Activated naive CD4-positive, alpha-beta T cell treated with anti-CD3 and anti-CD28 coated beads for 36 hours (primary cell): ENCODE measurements around the gene SYT4. TPM values are rescaled to one million over a fixed set of nuclear protein-coding genes. Genes with fewer than 3 reads are reported as not detected.
"Not testable (repeated sequence)": the region's sequence is repeated elsewhere in the genome, so short reads cannot be mapped to it uniquely, and the experiment has no call there.

Source experiments
- CTCF ChIA-PET: fragments of 350-600 bp; sonication (Branson Sonifier 250); formaldehyde crosslinking; loops from one replicate; lab custom pipeline; 2021; ENCODE audit warnings: antibody characterized with exemption; lab: Charles Lee
- DNase-seq: peaks from one replicate; pipeline ENCODE4 v3.0.0-alpha.2; 2020
- H3K27ac Mint-ChIP-seq: one replicate; pipeline ENCODE4 v1.8.0; 2021; ENCODE audit warnings: mild to moderate bottlenecking, mixed read lengths
- H3K27me3 Mint-ChIP-seq: one replicate; pipeline ENCODE4 v1.8.0; 2021; ENCODE audit warnings: low read depth, mixed read lengths
- H3K36me3 Mint-ChIP-seq: one replicate; pipeline ENCODE4 v1.8.0; 2021; ENCODE audit warnings: low read depth, mixed read lengths
- H3K4me1 Mint-ChIP-seq: one replicate; pipeline ENCODE4 v1.8.0; 2021; ENCODE audit warnings: low read depth, mixed read lengths
- H3K4me3 Mint-ChIP-seq: one replicate; pipeline ENCODE4 v1.8.0; 2021; ENCODE audit warnings: mild to moderate bottlenecking, moderate library complexity, mixed read lengths
- H3K9me3 Mint-ChIP-seq: one replicate; pipeline ENCODE4 v1.8.0; 2021; ENCODE audit warnings: mixed read lengths
- intact Hi-C: fragments of 100-400 bp; cut with micrococcal nuclease; formaldehyde crosslinking; loops from one replicate; pipeline ENCODE4 v1.15.1; 2023
- total RNA-seq, 2 experiments: library from RNA; stranded (reverse); gene quantifications; one replicate each; pipeline ENCODE4 v1.2.3, GENCODE V29; 2021

SYT4 gene, protein sequence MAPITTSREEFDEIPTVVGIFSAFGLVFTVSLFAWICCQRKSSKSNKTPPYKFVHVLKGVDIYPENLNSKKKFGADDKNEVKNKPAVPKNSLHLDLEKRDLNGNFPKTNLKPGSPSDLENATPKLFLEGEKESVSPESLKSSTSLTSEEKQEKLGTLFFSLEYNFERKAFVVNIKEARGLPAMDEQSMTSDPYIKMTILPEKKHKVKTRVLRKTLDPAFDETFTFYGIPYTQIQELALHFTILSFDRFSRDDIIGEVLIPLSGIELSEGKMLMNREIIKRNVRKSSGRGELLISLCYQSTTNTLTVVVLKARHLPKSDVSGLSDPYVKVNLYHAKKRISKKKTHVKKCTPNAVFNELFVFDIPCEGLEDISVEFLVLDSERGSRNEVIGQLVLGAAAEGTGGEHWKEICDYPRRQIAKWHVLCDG
- total RNA-seq = not detected

DNA sequence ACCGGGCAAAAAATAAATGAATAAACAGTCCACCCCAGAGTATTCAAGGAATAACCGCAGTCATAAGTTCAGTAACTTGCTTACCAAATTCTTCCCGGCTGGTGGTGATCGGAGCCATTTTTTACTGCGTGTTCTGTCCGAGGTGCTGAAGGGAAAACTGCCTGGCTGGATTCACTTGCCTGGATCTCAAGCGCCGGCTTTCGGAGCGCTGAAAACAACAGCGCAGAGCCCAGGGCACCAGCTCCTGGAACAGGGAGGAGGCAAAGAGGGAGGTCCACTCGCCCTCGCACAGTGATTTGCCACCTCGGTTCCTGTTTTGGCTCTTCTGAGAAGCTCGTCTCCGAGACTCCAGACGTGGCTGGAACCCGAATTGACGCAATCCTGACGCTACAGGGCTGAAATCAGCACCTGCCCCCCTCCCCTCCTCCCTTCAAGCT is at the start of gene SYT4:
Gene SYT4 (minus strand): TSS at position 327 of the 437 bp plus-strand sequence. CDS start 209 bp downstream, at position 118.
- no peaks in the 10 kb centered on the region for H3K4me1 Mint-ChIP-seq
- DNase-seq = peak; percentile 8
- intact Hi-C loops = no loop called here
- H3K27ac Mint-ChIP-seq = no peak within 1 kb of the TSS
- H3K4me3 Mint-ChIP-seq = no peak within 1 kb of the TSS
- H3K27me3 Mint-ChIP-seq = peaks cover 8% of the 10 kb centered on the region
- no peaks in the 10 kb centered on the region for H3K36me3 Mint-ChIP-seq
- CTCF ChIA-PET = no interaction called here
- no peaks in the 10 kb centered on the region for H3K9me3 Mint-ChIP-seq

DNA sequence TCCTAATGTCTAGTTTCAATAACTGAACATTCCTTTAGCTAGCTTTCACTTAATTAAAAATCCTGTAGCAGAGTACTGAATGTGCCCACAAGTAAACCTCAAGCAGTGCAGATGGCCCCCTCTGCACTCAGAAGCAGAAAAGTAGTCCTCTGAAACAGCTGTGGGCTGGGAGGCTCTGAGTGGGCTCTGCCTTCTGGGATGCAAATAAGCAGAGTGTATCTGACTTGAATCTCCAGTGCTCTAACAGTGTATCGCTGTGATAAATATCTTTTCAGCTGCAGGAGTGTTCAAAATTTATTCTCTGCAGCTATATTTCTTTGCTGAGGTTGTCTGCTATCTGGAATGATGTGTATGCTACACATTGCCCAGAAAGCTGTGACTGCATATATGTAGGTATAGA is 44.8 kb upstream of the SYT4 start:
- Mint-ChIP-seq H3K27ac (no peak overlapping the region), H3K4me3 (no peak overlapping the region), H3K9me3 (no peaks in the 10 kb centered on the region), H3K27me3 (no peaks in the 10 kb centered on the region), H3K36me3 (no peaks in the 10 kb centered on the region), H3K4me1 (no peaks in the 10 kb centered on the region)
- intact Hi-C loops = no loop called here
- CTCF ChIA-PET = no interaction called here
- DNase-seq = no peak

DNA sequence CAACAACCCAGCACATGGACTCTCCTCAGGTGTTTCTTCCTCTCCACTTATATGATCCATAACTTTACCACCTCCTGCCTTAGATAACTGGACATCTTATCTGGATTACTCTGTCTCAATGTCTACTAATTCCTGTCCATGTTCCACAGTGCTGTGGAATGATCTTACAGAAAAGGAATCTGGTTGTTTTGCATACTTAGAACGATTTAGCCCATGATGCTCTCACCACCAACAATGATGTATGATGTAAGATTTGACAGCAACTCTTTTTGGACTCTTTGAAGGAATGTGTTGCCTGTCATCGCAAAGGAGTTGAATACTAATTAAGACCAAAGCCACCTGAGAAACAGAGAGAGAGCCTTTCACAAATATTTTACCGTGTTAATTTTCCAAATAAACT is 37.7 kb upstream of the SYT4 start:
- H3K4me1 Mint-ChIP-seq = no peaks in the 10 kb centered on the region
- no peak for DNase-seq
- no peaks in the 10 kb centered on the region for H3K36me3 Mint-ChIP-seq
- H3K27ac Mint-ChIP-seq = no peak overlapping the region
- CTCF ChIA-PET = no interaction called here
- intact Hi-C loops = no loop called here
- peaks cover 2% of the 10 kb centered on the region for H3K9me3 Mint-ChIP-seq
- H3K4me3 Mint-ChIP-seq = no peak overlapping the region
- H3K27me3 Mint-ChIP-seq = no peaks in the 10 kb centered on the region

DNA sequence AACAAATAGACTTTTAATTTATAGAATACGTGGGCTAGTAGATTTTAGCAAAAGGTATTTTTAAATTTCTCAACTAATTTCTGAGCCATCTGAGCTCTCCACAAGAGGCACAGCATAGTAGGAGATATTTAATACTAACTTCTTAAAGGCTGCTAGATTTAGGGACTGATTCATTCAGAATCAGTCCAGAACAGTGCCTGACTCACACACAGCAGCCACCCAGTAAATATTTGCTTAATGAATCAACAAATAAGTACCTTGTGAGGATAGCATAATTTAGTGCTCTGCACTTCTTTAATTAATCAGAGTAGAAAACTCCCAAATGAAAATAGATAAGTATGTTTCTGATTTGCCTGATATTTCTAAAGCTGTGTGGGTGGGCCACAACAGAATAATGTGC is 35.6 kb upstream of the SYT4 start:
- DNase-seq = no peak
- Mint-ChIP-seq H3K27me3 (no peaks in the 10 kb centered on the region), H3K4me1 (no peaks in the 10 kb centered on the region), H3K27ac (no peak overlapping the region), H3K4me3 (no peak overlapping the region), H3K36me3 (no peaks in the 10 kb centered on the region), H3K9me3 (peaks cover 2% of the 10 kb centered on the region)
- CTCF ChIA-PET = no interaction called here
- intact Hi-C loops = no loop called here

DNA sequence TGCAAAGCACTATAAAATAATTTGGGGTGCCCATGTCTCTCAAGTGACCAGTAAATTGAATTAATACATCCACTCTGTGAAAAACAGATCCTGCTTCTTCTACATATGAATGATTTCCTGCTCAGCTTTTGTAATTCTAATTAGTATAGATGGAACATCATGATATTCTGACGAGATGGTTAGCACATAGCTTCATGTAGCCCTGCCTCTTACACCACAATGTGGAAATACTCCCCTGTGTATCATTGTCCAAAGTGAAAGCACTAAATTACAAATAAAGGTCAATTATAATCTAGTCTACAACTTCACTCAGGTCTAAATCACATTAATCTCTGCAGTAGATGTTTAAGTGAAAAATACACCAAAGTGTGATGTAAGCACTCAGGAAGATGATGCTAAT is 32.9 kb upstream of the SYT4 start:
- no peak for DNase-seq
- Mint-ChIP-seq H3K4me3 (no peak overlapping the region), H3K4me1 (no peaks in the 10 kb centered on the region), H3K9me3 (peaks cover 4% of the 10 kb centered on the region), H3K27me3 (no peaks in the 10 kb centered on the region), H3K36me3 (no peaks in the 10 kb centered on the region), H3K27ac (no peak overlapping the region)
- intact Hi-C loops = no loop called here
- CTCF ChIA-PET = no interaction called here

DNA sequence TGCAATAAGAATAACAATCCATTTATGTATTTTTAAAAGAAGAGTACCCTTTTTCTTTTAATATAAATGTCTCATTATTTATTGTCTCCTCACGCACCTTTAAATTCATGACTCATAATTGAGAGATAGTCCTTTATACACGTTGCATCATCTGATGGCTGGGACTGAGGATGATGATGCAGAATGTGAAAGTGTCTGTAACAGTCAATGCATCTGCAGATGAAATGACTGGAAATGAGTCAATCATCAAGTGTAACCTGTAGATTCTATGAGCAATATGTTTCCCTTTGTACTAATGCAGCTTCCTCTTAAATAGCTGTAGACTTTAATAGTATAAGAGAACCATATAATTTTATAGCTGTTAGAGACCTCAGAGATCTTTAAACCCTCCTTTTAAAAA is 26.1 kb upstream of the SYT4 start:
- CTCF ChIA-PET = no interaction called here
- H3K27ac Mint-ChIP-seq = no peak overlapping the region
- H3K36me3 Mint-ChIP-seq = no peaks in the 10 kb centered on the region
- H3K27me3 Mint-ChIP-seq = no peaks in the 10 kb centered on the region
- intact Hi-C loops = no loop called here
- H3K4me1 Mint-ChIP-seq = no peaks in the 10 kb centered on the region
- no peak overlapping the region for H3K4me3 Mint-ChIP-seq
- DNase-seq = peak; percentile 4
- peaks cover 5% of the 10 kb centered on the region for H3K9me3 Mint-ChIP-seq

DNA sequence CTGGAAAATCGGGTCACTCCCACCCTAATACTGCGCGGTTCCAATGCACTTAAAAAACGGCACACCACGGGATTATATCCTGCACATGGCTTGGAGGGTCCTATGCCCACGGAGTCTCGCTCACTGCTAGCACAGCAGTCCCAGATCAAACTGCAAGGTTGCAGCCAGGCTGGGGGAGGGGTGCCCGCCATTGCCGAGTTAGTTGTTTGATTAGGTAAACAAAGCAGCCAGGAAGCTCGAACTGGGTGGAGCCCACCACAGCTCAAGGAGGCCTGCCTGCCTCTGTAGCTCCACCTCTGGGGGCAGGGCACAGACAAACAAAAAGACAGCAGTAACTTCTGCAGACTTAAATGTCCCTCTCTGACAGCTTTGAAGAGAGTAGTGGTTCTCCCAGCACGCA is 8.9 kb upstream of the SYT4 start:
- H3K36me3 Mint-ChIP-seq, CTCF ChIA-PET, DNase-seq, H3K4me1 Mint-ChIP-seq, intact Hi-C loops, H3K9me3 Mint-ChIP-seq, H3K27ac Mint-ChIP-seq, H3K4me3 Mint-ChIP-seq, H3K27me3 Mint-ChIP-seq: not testable (repeated sequence)

DNA sequence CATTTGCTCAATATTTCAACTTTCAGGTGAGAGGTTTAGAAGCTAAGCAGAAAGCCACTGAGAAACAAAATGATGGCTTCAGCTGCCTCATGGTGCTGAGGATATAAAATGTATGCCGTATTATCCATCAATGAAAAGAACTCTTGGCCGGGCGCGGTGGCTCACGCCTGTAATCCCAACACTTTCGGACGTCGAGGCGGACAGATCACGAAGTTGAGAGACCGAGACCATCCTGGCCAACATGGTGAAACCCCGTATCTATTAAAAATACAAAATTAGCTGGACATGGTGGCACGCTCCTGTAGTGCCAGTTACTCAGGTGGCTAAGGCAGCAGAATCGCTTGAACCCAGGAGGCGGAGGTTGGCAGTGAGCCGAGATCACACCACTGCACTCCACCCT is 6.0 kb upstream of the SYT4 start:
- no peak overlapping the region for H3K27ac Mint-ChIP-seq
- no peaks in the 10 kb centered on the region for H3K4me1 Mint-ChIP-seq
- DNase-seq = no peak
- no peaks in the 10 kb centered on the region for H3K36me3 Mint-ChIP-seq
- H3K9me3 Mint-ChIP-seq = peaks cover 1% of the 10 kb centered on the region
- intact Hi-C loops = no loop called here
- H3K27me3 Mint-ChIP-seq = no peaks in the 10 kb centered on the region
- no peak overlapping the region for H3K4me3 Mint-ChIP-seq
- CTCF ChIA-PET = interaction anchor here (1.1 kb wide), 1 partner anchor 12 kb away, joined by 3 read pairs; no protein-coding TSS in a partner anchor

DNA sequence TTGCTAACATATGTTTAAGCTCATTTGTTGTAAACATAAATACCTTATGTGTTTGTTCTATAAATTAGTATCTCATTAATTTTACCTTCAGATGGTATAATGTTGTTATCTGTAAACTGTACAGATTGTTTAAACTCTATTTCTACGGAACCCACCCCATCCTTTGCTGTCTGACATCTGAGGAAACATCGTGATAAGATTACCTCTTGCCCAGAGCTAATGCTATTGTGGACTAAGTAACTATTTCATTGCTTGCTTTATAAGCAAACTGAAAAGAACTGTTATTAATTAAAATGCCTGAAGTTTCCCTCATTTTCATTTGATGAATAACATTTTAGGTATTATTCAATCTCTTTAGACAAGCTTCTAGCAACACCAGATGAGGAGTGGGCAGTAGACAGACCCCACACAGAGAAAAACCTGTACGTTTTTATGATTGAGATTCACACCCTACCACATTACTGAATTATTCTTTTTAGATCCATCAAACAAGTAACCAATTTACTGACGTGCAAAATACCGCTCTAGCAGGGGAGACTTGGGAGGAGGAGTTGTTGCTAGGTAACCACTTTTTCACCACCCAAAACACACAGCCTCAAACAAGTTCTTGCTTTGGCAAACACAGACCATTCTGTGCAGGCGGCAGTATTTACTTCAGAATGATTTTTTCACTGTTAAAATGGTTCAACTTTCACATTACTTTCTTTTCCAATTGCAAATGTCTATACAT is 1.9 kb upstream of the SYT4 start:
- H3K27ac Mint-ChIP-seq = no peak overlapping the region

DNA sequence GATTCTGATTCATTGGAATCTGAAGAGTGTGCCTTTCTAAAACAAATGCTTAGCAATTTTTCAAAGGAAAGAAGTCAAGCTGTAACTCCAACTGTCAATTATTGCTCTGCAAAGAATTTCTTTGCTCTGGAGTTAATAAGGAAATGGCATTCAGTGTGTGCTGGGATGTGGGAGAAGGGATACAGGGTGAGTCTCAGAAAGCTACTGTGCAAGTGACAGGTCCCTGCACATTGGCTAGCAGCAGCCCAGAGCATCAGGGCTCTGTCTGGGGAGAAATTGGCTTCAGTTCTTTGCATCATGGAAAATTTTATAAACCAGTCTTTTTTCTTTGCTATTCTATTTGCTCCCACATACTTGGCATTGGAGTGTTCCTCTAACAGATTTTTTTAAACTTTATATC is 1.1 kb upstream of the SYT4 start:
- intact Hi-C loops = no loop called here

More for the DNA sequence above, 1.9 kb upstream of the SYT4 start:
- H3K4me3 Mint-ChIP-seq = no peak overlapping the region
- intact Hi-C loops = no loop called here
- H3K36me3 Mint-ChIP-seq = no peaks in the 10 kb centered on the region
- no peaks in the 10 kb centered on the region for H3K9me3 Mint-ChIP-seq
- H3K27me3 Mint-ChIP-seq = peaks cover 8% of the 10 kb centered on the region
- H3K4me1 Mint-ChIP-seq = no peaks in the 10 kb centered on the region
- DNase-seq = no peak
- CTCF ChIA-PET = no interaction called here

DNA sequence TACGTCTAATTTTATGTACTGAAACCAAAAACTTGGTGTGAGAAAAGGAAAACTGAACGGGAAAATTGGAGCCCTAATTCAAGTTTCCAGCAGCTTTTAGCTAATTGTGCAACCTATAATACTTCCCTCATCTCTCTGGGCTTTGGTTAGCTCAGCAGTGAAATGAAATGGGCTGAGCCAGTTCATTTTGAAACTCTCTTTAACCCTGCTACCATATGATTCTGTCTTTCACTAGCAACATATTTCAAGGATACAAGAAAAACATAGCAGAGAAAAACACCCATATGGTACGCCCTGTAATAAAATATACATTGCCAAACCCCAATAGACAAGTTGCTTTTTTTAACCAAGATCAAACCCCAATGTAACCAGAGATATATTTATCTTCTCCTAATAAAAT is 799 bp downstream of the SYT4 start:
- H3K27ac Mint-ChIP-seq = no peak overlapping the region
- H3K4me3 Mint-ChIP-seq = no peak overlapping the region
- H3K36me3 Mint-ChIP-seq = no peaks in the 10 kb centered on the region
- H3K27me3 Mint-ChIP-seq = peaks cover 8% of the 10 kb centered on the region
- H3K9me3 Mint-ChIP-seq = no peaks in the 10 kb centered on the region
- intact Hi-C loops = no loop called here
- H3K4me1 Mint-ChIP-seq = no peaks in the 10 kb centered on the region
- no peak for DNase-seq
- CTCF ChIA-PET = interaction anchor here (1.0 kb wide), 1 partner anchor 1162 kb away, joined by 3 read pairs; no protein-coding TSS in a partner anchor

More for the DNA sequence above, 1.1 kb upstream of the SYT4 start:
- H3K27ac Mint-ChIP-seq = no peak overlapping the region
- CTCF ChIA-PET = interaction anchor here (0.6 kb wide), 1 partner anchor 531 kb away, joined by 3 read pairs; no protein-coding TSS in a partner anchor
- H3K27me3 Mint-ChIP-seq = peaks cover 8% of the 10 kb centered on the region
- H3K4me1 Mint-ChIP-seq = no peaks in the 10 kb centered on the region
- H3K4me3 Mint-ChIP-seq = no peak overlapping the region
- no peaks in the 10 kb centered on the region for H3K9me3 Mint-ChIP-seq
- no peak for DNase-seq
- no peaks in the 10 kb centered on the region for H3K36me3 Mint-ChIP-seq

DNA sequence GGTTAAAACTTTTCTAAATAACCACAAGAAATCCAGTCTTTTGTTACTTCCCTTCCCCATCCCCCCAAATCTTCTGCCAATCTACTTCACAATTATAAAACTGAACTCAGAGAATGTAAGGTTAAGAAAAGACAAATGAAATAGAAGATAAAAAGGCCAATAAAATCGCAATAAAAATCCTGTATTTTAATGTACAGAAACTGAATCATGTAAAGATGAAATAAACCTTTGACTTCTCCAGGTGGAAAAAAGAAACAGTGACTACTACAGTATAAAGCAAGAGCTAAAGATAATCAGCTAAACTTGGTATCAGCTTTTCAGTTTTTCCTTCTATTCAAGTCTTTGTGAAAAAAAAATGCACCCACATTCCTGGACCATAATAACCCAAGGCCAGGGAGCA is 1.7 kb downstream of the SYT4 start:
- peaks cover 8% of the 10 kb centered on the region for H3K27me3 Mint-ChIP-seq
- CTCF ChIA-PET = interaction anchor here (1.0 kb wide), 1 partner anchor 1162 kb away, joined by 3 read pairs; no protein-coding TSS in a partner anchor
- H3K9me3 Mint-ChIP-seq = no peaks in the 10 kb centered on the region
- H3K4me3 Mint-ChIP-seq = no peak overlapping the region
- no peak for DNase-seq
- no peak overlapping the region for H3K27ac Mint-ChIP-seq
- no peaks in the 10 kb centered on the region for H3K36me3 Mint-ChIP-seq
- intact Hi-C loops = no loop called here
- no peaks in the 10 kb centered on the region for H3K4me1 Mint-ChIP-seq
